GM12873 (cell line): ENCODE data around the gene FBXO34.

Experiments used
- CTCF ChIP-seq: IDR thresholded peaks from 2 replicates; pipeline ENCODE4 v1.5.1; 2012; ENCODE audit warnings: low read depth, mild to moderate bottlenecking, moderate library complexity, low read length, control low read depth; ENCODE audit not compliant: insufficient read depth; ENCODE audit errors: missing control alignments

Gene FBXO34

GRCh38 chr14:55239320-55239719 is 31.9 kb upstream of the FBXO34 start:
- TF ChIP-seq CTCF, result no peak

- no peak for TF ChIP-seq CTCF
Measured at GRCh38 chr14:55240526-55241178, 30.6 kb upstream of the FBXO34 start.

- TF ChIP-seq CTCF, result no peak
Measured at GRCh38 chr14:55241673-55242072, 29.5 kb upstream of the FBXO34 start.

- no peak for TF ChIP-seq CTCF
Measured at GRCh38 chr14:55243386-55243785, 27.8 kb upstream of the FBXO34 start.

- no peak for TF ChIP-seq CTCF
Measured at GRCh38 chr14:55243813-55244212, 27.4 kb upstream of the FBXO34 start.

- TF ChIP-seq CTCF, result peak; percentile 76
Measured at GRCh38 chr14:55245657-55246268, 25.5 kb upstream of the FBXO34 start.

- TF ChIP-seq CTCF, result no peak
Measured at GRCh38 chr14:55248411-55248810, 22.8 kb upstream of the FBXO34 start.
